ENCODE measurements around the gene TEFM.

Gene TEFM

DNA sequence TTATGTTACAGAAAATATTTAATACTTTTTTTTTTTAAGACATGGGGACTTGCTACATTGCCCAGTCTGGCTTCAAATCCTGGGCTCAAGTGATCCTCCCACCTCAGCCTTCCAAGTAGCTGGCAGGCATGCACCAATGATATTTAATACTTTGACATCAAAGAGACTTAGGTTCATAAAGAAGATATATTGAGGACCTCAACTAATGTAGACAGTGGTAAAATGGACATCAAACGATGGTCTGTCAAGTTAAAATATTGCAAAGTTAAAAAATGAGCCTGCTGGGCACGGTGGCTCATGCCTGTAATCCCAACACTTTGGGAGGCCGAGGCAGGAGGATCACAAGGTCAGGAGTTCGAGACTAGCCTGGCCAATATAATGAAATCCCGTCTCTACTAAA is 8.7 kb downstream of the TEFM start:
- TF ChIP-seq, protein P1, sequence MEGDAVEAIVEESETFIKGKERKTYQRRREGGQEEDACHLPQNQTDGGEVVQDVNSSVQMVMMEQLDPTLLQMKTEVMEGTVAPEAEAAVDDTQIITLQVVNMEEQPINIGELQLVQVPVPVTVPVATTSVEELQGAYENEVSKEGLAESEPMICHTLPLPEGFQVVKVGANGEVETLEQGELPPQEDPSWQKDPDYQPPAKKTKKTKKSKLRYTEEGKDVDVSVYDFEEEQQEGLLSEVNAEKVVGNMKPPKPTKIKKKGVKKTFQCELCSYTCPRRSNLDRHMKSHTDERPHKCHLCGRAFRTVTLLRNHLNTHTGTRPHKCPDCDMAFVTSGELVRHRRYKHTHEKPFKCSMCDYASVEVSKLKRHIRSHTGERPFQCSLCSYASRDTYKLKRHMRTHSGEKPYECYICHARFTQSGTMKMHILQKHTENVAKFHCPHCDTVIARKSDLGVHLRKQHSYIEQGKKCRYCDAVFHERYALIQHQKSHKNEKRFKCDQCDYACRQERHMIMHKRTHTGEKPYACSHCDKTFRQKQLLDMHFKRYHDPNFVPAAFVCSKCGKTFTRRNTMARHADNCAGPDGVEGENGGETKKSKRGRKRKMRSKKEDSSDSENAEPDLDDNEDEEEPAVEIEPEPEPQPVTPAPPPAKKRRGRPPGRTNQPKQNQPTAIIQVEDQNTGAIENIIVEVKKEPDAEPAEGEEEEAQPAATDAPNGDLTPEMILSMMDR (IDR thresholded peaks at IDR 0.05): no peak
- no peak overlapping the region for H3K27ac ChIP-seq
- no peak for DNase-seq (ENCODE audit: low spot score)
- H3K4me3 ChIP-seq: no peak overlapping the region

DNA sequence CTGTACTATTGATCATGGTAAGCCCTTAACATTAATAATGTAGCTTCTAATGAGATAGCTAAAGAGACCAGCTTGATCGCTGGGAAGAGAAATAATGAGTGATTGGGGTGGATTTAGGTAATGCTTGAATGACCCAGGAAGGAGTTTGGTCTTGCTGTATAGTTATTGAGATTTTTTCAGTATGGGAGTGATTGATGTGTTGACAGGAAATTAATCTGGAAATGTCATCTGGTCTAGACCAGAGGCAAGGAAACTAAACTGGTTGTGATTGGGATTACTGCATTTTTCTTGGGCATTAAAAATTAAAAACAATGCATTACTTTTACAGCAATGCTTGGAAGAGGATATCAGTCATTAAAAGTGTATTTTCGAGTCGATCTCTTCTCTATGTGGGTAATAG is 11.8 kb downstream of the TEFM start:
- no peak overlapping the region for H3K27ac ChIP-seq
- TF ChIP-seq, protein P1 (IDR thresholded peaks at IDR 0.05): no peak
- no peak overlapping the region for H3K4me3 ChIP-seq
- no peak for DNase-seq (ENCODE audit: low spot score)

GRCh38 chr17:30886187-30886586 is 19.9 kb downstream of the TEFM start:
- TF ChIP-seq, protein P1 (IDR thresholded peaks at IDR 0.05): no peak
- Histone ChIP-seq H3K27ac (no peak overlapping the region), H3K4me3 (no peak overlapping the region)
- no peak for DNase-seq (ENCODE audit: low spot score)

DNA sequence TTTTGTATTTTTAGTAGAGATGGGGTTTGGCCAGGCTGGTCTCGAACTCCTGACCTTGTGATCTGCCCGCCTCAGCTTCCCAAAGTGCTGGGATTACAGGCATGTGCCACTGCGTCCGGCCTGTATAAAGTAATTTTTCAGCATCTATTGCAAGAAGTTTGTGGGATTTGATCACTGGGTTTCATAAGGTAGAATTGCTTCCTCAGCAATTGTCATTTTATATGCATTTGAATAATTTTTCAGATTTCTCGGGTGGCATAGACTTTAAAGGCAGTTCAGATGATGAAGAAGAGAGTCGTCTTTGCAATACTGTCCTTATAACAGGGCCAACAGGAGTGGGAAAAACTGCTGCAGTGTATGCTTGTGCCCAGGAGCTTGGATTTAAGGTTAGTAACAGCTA is 37.0 kb downstream of the TEFM start:
- TF ChIP-seq, protein P1 (IDR thresholded peaks at IDR 0.05): no peak
- H3K27ac ChIP-seq: no peak overlapping the region

DNA sequence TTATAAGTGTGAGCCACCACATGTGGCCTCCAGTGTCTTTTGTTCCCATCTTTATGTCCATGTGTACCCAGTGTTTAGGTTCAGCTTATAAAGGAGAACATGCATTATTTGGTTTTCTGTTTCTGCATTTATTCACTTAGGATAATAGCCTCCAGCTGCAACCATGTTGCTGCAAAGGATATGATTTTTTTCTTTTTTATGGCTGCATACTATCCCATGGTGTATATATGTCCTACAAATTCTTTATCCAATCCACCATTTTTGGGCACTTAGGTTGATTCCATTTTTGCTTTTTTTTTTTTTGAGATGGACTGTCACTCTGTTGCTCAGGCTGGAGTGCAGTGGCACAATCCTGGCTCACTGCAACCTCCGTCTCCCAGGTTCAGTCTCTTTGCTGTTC is 41.4 kb downstream of the TEFM start:
- H3K27ac ChIP-seq: no peak overlapping the region
- no peak overlapping the region for H3K4me3 ChIP-seq
- TF ChIP-seq, protein P1 (IDR thresholded peaks at IDR 0.05): no peak
- no peak for DNase-seq (ENCODE audit: low spot score)

More for the DNA sequence above, 37.0 kb downstream of the TEFM start:
- DNase-seq (ENCODE audit: low spot score): no peak
- no peak overlapping the region for H3K4me3 ChIP-seq

- TF ChIP-seq, protein P1 (IDR thresholded peaks at IDR 0.05): no peak
- H3K27ac ChIP-seq: no peak overlapping the region
- DNase-seq (ENCODE audit: low spot score): no peak
- H3K4me3 ChIP-seq: no peak overlapping the region
Observed at GRCh38 chr17:30858556-30859250, 47.3 kb downstream of the TEFM start.

DNA sequence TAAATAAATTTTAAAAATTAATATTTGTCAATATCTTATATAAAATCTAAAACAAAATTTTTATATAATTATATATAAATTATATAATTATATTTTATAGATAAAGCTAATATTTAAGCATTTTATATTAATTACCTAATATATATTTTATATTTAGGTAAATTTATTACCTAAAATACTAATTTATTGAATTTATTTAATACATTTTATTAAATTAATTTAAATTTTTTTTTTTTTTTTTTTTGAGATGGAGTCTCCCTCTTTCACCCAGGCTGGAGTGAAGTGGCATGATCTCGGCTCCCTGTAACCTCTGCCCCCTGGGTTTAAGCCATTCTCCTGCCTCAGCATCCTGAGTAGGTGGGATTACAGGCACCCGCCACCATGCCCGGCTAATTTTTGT is 51.9 kb downstream of the TEFM start:
- Histone ChIP-seq H3K27ac (no peak overlapping the region), H3K4me3 (no peak overlapping the region)
- TF ChIP-seq, protein P1 (IDR thresholded peaks at IDR 0.05): no peak
- no peak for DNase-seq (ENCODE audit: low spot score)
